ENCODE results near the gene TRIM73.
"Not testable (repeated sequence)": the region's sequence is repeated elsewhere in the genome, so short reads cannot be mapped to it uniquely, and the experiment has no call there.

Gene TRIM73

GRCh38 chr7:75393194-75393593 lies 2.2 kb upstream of the TRIM73 start:
- not testable (repeated sequence) for H3K4me2 ChIP-seq (ENCODE audit: low read length); H4K8ac ChIP-seq (ENCODE audit: low read depth, low read length)

GRCh38 chr7:75397865-75398264 lies 2.4 kb downstream of the TRIM73 start:
- not testable (repeated sequence) for H2AFZ ChIP-seq (ENCODE audit: insufficient read depth, low read length, poor library complexity); H3K4me3 ChIP-seq (ENCODE audit: low read depth, low read length); H3K79me1 ChIP-seq (ENCODE audit: low read length); H2BK5ac ChIP-seq (ENCODE audit: low read depth, low read length, poor library complexity); H3K18ac ChIP-seq (ENCODE audit: low read length); H3K27ac ChIP-seq (ENCODE audit: low read depth, low read length); H3K9ac ChIP-seq (ENCODE audit: low read length); H4K8ac ChIP-seq (ENCODE audit: low read depth, low read length); H3K4me1 ChIP-seq (ENCODE audit: control insufficient read depth in 1 of 2, insufficient read depth in 2 of 2, low read length in 2 of 2); H3K14ac ChIP-seq (ENCODE audit: low read length); H2BK12ac ChIP-seq (ENCODE audit: low read length); H4K91ac ChIP-seq (ENCODE audit: low read depth, low read length); H4K12ac ChIP-seq (ENCODE audit: low read depth, low read length); H3K36me3 ChIP-seq (ENCODE audit: control insufficient read depth in 1 of 2, insufficient read depth in 2 of 2, low read length in 2 of 2); H2BK120ac ChIP-seq (ENCODE audit: insufficient read depth, low read length, poor library complexity); H3K27me3 ChIP-seq (ENCODE audit: insufficient read depth, low read length); H2AK5ac ChIP-seq (ENCODE audit: low read length); DNase-seq; H3K23ac ChIP-seq (ENCODE audit: low read length); H3K4ac ChIP-seq (ENCODE audit: low read depth, low read length); H3K4me2 ChIP-seq (ENCODE audit: low read length); H3K79me2 ChIP-seq (ENCODE audit: control insufficient read depth, insufficient read depth, low read length, poor library complexity); H3K9me3 ChIP-seq (ENCODE audit: insufficient read depth, low read depth, low read length)
- WGBS (ENCODE audit: extremely low coverage, insufficient coverage, insufficient read length): no CpG with 5 or more reads among the region's 2 CpGs

More at GRCh38 chr7:75393194-75393593, 2.2 kb upstream of the TRIM73 start:
- not testable (repeated sequence) for H3K23ac ChIP-seq (ENCODE audit: low read length); H4K12ac ChIP-seq (ENCODE audit: low read depth, low read length); DNase-seq; H3K4me1 ChIP-seq (ENCODE audit: control insufficient read depth in 1 of 2, insufficient read depth in 2 of 2, low read length in 2 of 2); H3K27me3 ChIP-seq (ENCODE audit: insufficient read depth, low read length); H2BK12ac ChIP-seq (ENCODE audit: low read length); H3K4ac ChIP-seq (ENCODE audit: low read depth, low read length); H3K36me3 ChIP-seq (ENCODE audit: control insufficient read depth in 1 of 2, insufficient read depth in 2 of 2, low read length in 2 of 2); H4K91ac ChIP-seq (ENCODE audit: low read depth, low read length); H3K14ac ChIP-seq (ENCODE audit: low read length); H2AK5ac ChIP-seq (ENCODE audit: low read length); H3K27ac ChIP-seq (ENCODE audit: low read depth, low read length); H3K4me3 ChIP-seq (ENCODE audit: low read depth, low read length); H2AFZ ChIP-seq (ENCODE audit: insufficient read depth, low read length, poor library complexity); H3K9me3 ChIP-seq (ENCODE audit: insufficient read depth, low read depth, low read length); H2BK120ac ChIP-seq (ENCODE audit: insufficient read depth, low read length, poor library complexity); H3K79me2 ChIP-seq (ENCODE audit: control insufficient read depth, insufficient read depth, low read length, poor library complexity); H3K18ac ChIP-seq (ENCODE audit: low read length); H2BK5ac ChIP-seq (ENCODE audit: low read depth, low read length, poor library complexity); H3K79me1 ChIP-seq (ENCODE audit: low read length); H3K9ac ChIP-seq (ENCODE audit: low read length)
- no CpG with 5 or more reads among the region's 6 CpGs for WGBS (ENCODE audit: extremely low coverage, insufficient coverage, insufficient read length)

- H3K18ac ChIP-seq (ENCODE audit: low read length); H3K4ac ChIP-seq (ENCODE audit: low read depth, low read length); H3K9ac ChIP-seq (ENCODE audit: low read length); H4K12ac ChIP-seq (ENCODE audit: low read depth, low read length); H3K27me3 ChIP-seq (ENCODE audit: insufficient read depth, low read length); H2AFZ ChIP-seq (ENCODE audit: insufficient read depth, low read length, poor library complexity); H3K4me2 ChIP-seq (ENCODE audit: low read length); H2BK120ac ChIP-seq (ENCODE audit: insufficient read depth, low read length, poor library complexity); H3K9me3 ChIP-seq (ENCODE audit: insufficient read depth, low read depth, low read length); H3K36me3 ChIP-seq (ENCODE audit: control insufficient read depth in 1 of 2, insufficient read depth in 2 of 2, low read length in 2 of 2); H3K4me3 ChIP-seq (ENCODE audit: low read depth, low read length); H3K4me1 ChIP-seq (ENCODE audit: control insufficient read depth in 1 of 2, insufficient read depth in 2 of 2, low read length in 2 of 2); H3K23ac ChIP-seq (ENCODE audit: low read length); H3K79me1 ChIP-seq (ENCODE audit: low read length); H3K27ac ChIP-seq (ENCODE audit: low read depth, low read length); H2BK12ac ChIP-seq (ENCODE audit: low read length); DNase-seq; H2BK5ac ChIP-seq (ENCODE audit: low read depth, low read length, poor library complexity); H3K14ac ChIP-seq (ENCODE audit: low read length); H3K79me2 ChIP-seq (ENCODE audit: control insufficient read depth, insufficient read depth, low read length, poor library complexity); H2AK5ac ChIP-seq (ENCODE audit: low read length); H4K91ac ChIP-seq (ENCODE audit: low read depth, low read length); H4K8ac ChIP-seq (ENCODE audit: low read depth, low read length): not testable (repeated sequence)
- WGBS (ENCODE audit: extremely low coverage, insufficient coverage, insufficient read length): no CpG with 5 or more reads among the region's 34 CpGs
Measured at GRCh38 chr7:75398771-75399700, 3.6 kb downstream of the TRIM73 start.

GRCh38 chr7:75400575-75400974 lies 5.1 kb downstream of the TRIM73 start:
- no CpG with 5 or more reads among the region's 6 CpGs for WGBS (ENCODE audit: extremely low coverage, insufficient coverage, insufficient read length)
- not testable (repeated sequence) for H2AFZ ChIP-seq (ENCODE audit: insufficient read depth, low read length, poor library complexity); H2AK5ac ChIP-seq (ENCODE audit: low read length); H3K36me3 ChIP-seq (ENCODE audit: control insufficient read depth in 1 of 2, insufficient read depth in 2 of 2, low read length in 2 of 2); H4K12ac ChIP-seq (ENCODE audit: low read depth, low read length); H4K8ac ChIP-seq (ENCODE audit: low read depth, low read length); H2BK5ac ChIP-seq (ENCODE audit: low read depth, low read length, poor library complexity); H3K79me1 ChIP-seq (ENCODE audit: low read length); H3K9me3 ChIP-seq (ENCODE audit: insufficient read depth, low read depth, low read length); DNase-seq; H3K18ac ChIP-seq (ENCODE audit: low read length); H3K14ac ChIP-seq (ENCODE audit: low read length); H3K27me3 ChIP-seq (ENCODE audit: insufficient read depth, low read length); H3K27ac ChIP-seq (ENCODE audit: low read depth, low read length); H3K79me2 ChIP-seq (ENCODE audit: control insufficient read depth, insufficient read depth, low read length, poor library complexity); H4K91ac ChIP-seq (ENCODE audit: low read depth, low read length); H3K4me3 ChIP-seq (ENCODE audit: low read depth, low read length); H2BK120ac ChIP-seq (ENCODE audit: insufficient read depth, low read length, poor library complexity); H3K9ac ChIP-seq (ENCODE audit: low read length); H3K4me2 ChIP-seq (ENCODE audit: low read length); H3K4ac ChIP-seq (ENCODE audit: low read depth, low read length); H3K4me1 ChIP-seq (ENCODE audit: control insufficient read depth in 1 of 2, insufficient read depth in 2 of 2, low read length in 2 of 2); H2BK12ac ChIP-seq (ENCODE audit: low read length); H3K23ac ChIP-seq (ENCODE audit: low read length)

All from trophoblast cell (in vitro differentiated cells and primary cell).